Ovary (tissue), 3 donors: ENCODE measurements around the gene CEMIP.

Source experiments
- EP300 ChIP-seq: sonication (generic); formaldehyde crosslinking; IDR thresholded peaks from one replicate; pipeline ENCODE4 v1.6.1; 2017; ENCODE audit warnings: antibody characterized with exemption
- POLR2A ChIP-seq: fragments of 450-650 bp; IDR thresholded peaks from one replicate; pipeline ENCODE4 v1.6.1; 2017; ENCODE audit warnings: antibody characterized with exemption, mild to moderate bottlenecking, moderate library complexity
- TF ChIP-seq, protein P1 (sequence below), 3 donors: fragments of 450-650 bp in 2 of 3; fragments of 200-600 bp in 1 of 3; IDR thresholded peaks; one replicate each; pipeline versions ENCODE4 v1.5.1 to v1.8.0; 2016 to 2022; ENCODE audit warnings: antibody characterized with exemption in 3 of 3, mild to moderate bottlenecking in 1 of 3
- donor health status: DM: no; HTN: no; CAD: no.

GRCh38 chr15:80798911-80799310 is 19.7 kb downstream of the CEMIP start:
- TF ChIP-seq, protein P1, sequence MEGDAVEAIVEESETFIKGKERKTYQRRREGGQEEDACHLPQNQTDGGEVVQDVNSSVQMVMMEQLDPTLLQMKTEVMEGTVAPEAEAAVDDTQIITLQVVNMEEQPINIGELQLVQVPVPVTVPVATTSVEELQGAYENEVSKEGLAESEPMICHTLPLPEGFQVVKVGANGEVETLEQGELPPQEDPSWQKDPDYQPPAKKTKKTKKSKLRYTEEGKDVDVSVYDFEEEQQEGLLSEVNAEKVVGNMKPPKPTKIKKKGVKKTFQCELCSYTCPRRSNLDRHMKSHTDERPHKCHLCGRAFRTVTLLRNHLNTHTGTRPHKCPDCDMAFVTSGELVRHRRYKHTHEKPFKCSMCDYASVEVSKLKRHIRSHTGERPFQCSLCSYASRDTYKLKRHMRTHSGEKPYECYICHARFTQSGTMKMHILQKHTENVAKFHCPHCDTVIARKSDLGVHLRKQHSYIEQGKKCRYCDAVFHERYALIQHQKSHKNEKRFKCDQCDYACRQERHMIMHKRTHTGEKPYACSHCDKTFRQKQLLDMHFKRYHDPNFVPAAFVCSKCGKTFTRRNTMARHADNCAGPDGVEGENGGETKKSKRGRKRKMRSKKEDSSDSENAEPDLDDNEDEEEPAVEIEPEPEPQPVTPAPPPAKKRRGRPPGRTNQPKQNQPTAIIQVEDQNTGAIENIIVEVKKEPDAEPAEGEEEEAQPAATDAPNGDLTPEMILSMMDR (IDR thresholded peaks at IDR 0.05) = no peak
- TF ChIP-seq POLR2A (no peak), EP300 (no peak)
